ENCODE data around the gene CCDC183. TPM values are rescaled to one million over a fixed set of nuclear protein-coding genes. Genes with fewer than 3 reads are reported as not detected.
"Not testable (repeated sequence)": the region's sequence is repeated elsewhere in the genome, so short reads cannot be mapped to it uniquely, and the experiment has no call there.

Gene CCDC183
- total RNA-seq, 1 donor from 2014 or later: 0.84 TPM

GRCh38 chr9:136839229-136840139 lies 43.3 kb downstream of the CCDC183 start:
- peaks cover 14% of the 10 kb centered on the region for H3K27me3 ChIP-seq (ENCODE audit: control insufficient read depth, insufficient read depth, low read length)
- no peak for TF ChIP-seq CTCF (IDR thresholded peaks at IDR 0.05; ENCODE audit: insufficient read depth, low read length, poor library complexity, severe bottlenecking)
- H3K36me3 ChIP-seq (ENCODE audit: control insufficient read depth, insufficient read depth, low read length): no peaks in the 10 kb centered on the region
- no peak for DNase-seq (ENCODE audit: low read depth)
- H3K4me3 ChIP-seq (ENCODE audit: low read depth, low read length): no peak overlapping the region

GRCh38 chr9:136840140-136840876 lies 44.2 kb downstream of the CCDC183 start:
- no peak for DNase-seq (ENCODE audit: low read depth)
- H3K27me3 ChIP-seq (ENCODE audit: control insufficient read depth, insufficient read depth, low read length): peaks cover 18% of the 10 kb centered on the region
- TF ChIP-seq CTCF (IDR thresholded peaks at IDR 0.05; ENCODE audit: insufficient read depth, low read length, poor library complexity, severe bottlenecking): no peak
- H3K36me3 ChIP-seq (ENCODE audit: control insufficient read depth, insufficient read depth, low read length): no peaks in the 10 kb centered on the region
- no peak overlapping the region for H3K4me3 ChIP-seq (ENCODE audit: low read depth, low read length)

- H3K36me3 ChIP-seq (ENCODE audit: control insufficient read depth, insufficient read depth, low read length): no peaks in the 10 kb centered on the region
- TF ChIP-seq CTCF (IDR thresholded peaks at IDR 0.05; ENCODE audit: insufficient read depth, low read length, poor library complexity, severe bottlenecking): no peak
Measured at GRCh38 chr9:136840877-136841645, 44.9 kb downstream of the CCDC183 start.

GRCh38 chr9:136841646-136842379 lies 45.7 kb downstream of the CCDC183 start:
- DNase-seq (ENCODE audit: low read depth); H3K36me3 ChIP-seq (ENCODE audit: control insufficient read depth, insufficient read depth, low read length); H3K4me3 ChIP-seq (ENCODE audit: low read depth, low read length): not testable (repeated sequence)
- H3K27me3 ChIP-seq (ENCODE audit: control insufficient read depth, insufficient read depth, low read length): peaks cover 31% of the 10 kb centered on the region

More at GRCh38 chr9:136840877-136841645, 44.9 kb downstream of the CCDC183 start:
- DNase-seq (ENCODE audit: low read depth): peak; percentile 42
- Histone ChIP-seq H3K27me3 (ENCODE audit: control insufficient read depth, insufficient read depth, low read length) (peaks cover 25% of the 10 kb centered on the region), H3K4me3 (ENCODE audit: low read depth, low read length) (no peak overlapping the region)

- DNase-seq (ENCODE audit: low read depth); H3K36me3 ChIP-seq (ENCODE audit: control insufficient read depth, insufficient read depth, low read length): not testable (repeated sequence)
- peak; percentile 95 for TF ChIP-seq CTCF (IDR thresholded peaks at IDR 0.05; ENCODE audit: insufficient read depth, low read length, poor library complexity, severe bottlenecking)
- peaks cover 36% of the 10 kb centered on the region for H3K27me3 ChIP-seq (ENCODE audit: control insufficient read depth, insufficient read depth, low read length)
- peak within 1 kb of the TSS; percentile 27 for H3K4me3 ChIP-seq (ENCODE audit: low read depth, low read length)
Measured at GRCh38 chr9:136842380-136842948, 46.3 kb downstream of the CCDC183 start, which contains the start of gene AJM1. Gene AJM1, plus strand, starts transcription at chr9:136842478. Its CDS starts 1,937 bp downstream, at chr9:136844415.

- H3K4me3 ChIP-seq (ENCODE audit: low read depth, low read length); DNase-seq (ENCODE audit: low read depth); H3K36me3 ChIP-seq (ENCODE audit: control insufficient read depth, insufficient read depth, low read length): not testable (repeated sequence)
- peaks cover 40% of the 10 kb centered on the region for H3K27me3 ChIP-seq (ENCODE audit: control insufficient read depth, insufficient read depth, low read length)
Measured at GRCh38 chr9:136843159-136843800, 47.1 kb downstream of the CCDC183 start.
